Measurements from ENCODE around the gene AKT1S1.

AKT1S1 gene

GRCh38 chr19:49851456-49852259, 25.5 kb downstream of the AKT1S1 start:
- H3K36me3 Mint-ChIP-seq (ENCODE audit: low read depth), result peaks cover 11% of the 10 kb centered on the region
- H3K9me3 Mint-ChIP-seq, result peaks cover 8% of the 10 kb centered on the region
- no peak for DNase-seq (ENCODE audit: low spot score)
- H3K27me3 Mint-ChIP-seq (ENCODE audit: low read depth), result peaks cover 7% of the 10 kb centered on the region
- H3K4me3 Mint-ChIP-seq, result peak overlapping the region; percentile 85
- peaks cover 32% of the 10 kb centered on the region for H3K4me1 Mint-ChIP-seq (ENCODE audit: low read depth)
- peak overlapping the region; percentile 80 for H3K27ac Mint-ChIP-seq

DNA sequence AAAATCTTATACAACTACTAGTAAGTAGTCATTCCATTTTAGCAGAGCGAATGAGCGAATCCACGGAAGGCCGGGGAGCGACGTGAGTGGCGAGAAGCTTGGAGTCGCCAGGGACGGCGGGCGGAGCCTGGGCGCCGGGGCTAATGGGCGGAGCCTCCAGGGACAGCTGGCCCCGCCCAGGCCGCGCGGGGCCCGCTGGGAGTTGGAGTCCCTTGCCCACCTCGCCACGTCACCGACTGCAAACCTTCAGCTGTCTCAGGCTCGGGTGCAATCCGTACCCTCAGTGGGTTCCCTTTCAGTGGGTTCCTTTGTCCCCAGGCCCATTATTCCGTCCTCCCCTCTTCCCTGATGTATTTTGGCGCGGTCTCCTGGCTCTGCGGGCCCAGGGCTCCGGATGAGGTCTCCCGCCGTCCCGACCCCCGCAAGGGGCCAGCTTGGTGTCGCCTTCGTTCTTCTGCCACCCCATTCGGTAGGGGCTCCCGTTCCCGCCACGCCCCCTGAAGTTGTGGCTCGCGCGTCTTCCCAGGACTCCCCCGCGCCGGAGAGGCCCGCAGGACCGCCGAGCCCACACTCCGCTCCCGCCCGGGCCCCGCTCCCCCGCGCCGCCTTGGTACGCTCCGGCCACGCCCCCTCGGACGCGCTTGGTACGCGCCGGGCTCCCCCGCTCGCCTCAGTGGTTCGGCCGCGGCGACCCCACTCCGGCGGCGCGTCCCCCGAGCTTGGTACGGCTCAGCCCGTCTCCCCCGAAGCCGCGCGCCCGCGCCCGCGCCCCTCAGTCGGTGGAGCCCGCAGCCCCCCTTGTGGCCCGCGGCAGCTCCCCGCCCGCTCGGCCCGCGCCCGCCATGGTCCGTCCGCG, 26.4 kb downstream of the AKT1S1 start, which contains the start of gene PTOV1:
TSS of gene PTOV1 (plus strand) at position 673 of the 856 bp plus-strand sequence.
- peaks cover 8% of the 10 kb centered on the region for H3K36me3 Mint-ChIP-seq (ENCODE audit: low read depth)
- peaks cover 32% of the 10 kb centered on the region for H3K4me1 Mint-ChIP-seq (ENCODE audit: low read depth)
- peaks cover 7% of the 10 kb centered on the region for H3K27me3 Mint-ChIP-seq (ENCODE audit: low read depth)
- H3K27ac Mint-ChIP-seq, result peak within 1 kb of the TSS; percentile 97
- H3K4me3 Mint-ChIP-seq, result peak within 1 kb of the TSS; percentile 91
- H3K9me3 Mint-ChIP-seq, result peaks cover 8% of the 10 kb centered on the region
- peak; percentile 89 for DNase-seq (ENCODE audit: low spot score)

- no peak for DNase-seq (ENCODE audit: low spot score)
- Mint-ChIP-seq H3K4me1 (ENCODE audit: low read depth) (peaks cover 32% of the 10 kb centered on the region), H3K27me3 (ENCODE audit: low read depth) (peaks cover 7% of the 10 kb centered on the region), H3K4me3 (peak overlapping the region; percentile 91), H3K9me3 (peaks cover 8% of the 10 kb centered on the region), H3K27ac (peak overlapping the region; percentile 97), H3K36me3 (ENCODE audit: low read depth) (peaks cover 5% of the 10 kb centered on the region)
Measured at GRCh38 chr19:49850221-49850486, 27.0 kb downstream of the AKT1S1 start.

GRCh38 chr19:49849433-49850220, 27.5 kb downstream of the AKT1S1 start:
- peak overlapping the region; percentile 97 for H3K27ac Mint-ChIP-seq
- H3K4me3 Mint-ChIP-seq, result peak overlapping the region; percentile 91
- peaks cover 5% of the 10 kb centered on the region for H3K36me3 Mint-ChIP-seq (ENCODE audit: low read depth)
- H3K9me3 Mint-ChIP-seq, result peaks cover 8% of the 10 kb centered on the region
- peaks cover 32% of the 10 kb centered on the region for H3K4me1 Mint-ChIP-seq (ENCODE audit: low read depth)
- DNase-seq (ENCODE audit: low spot score), result no peak
- H3K27me3 Mint-ChIP-seq (ENCODE audit: low read depth), result peaks cover 7% of the 10 kb centered on the region

GRCh38 chr19:49848938-49849337, 28.2 kb downstream of the AKT1S1 start:
- Mint-ChIP-seq H3K27ac (peak overlapping the region; percentile 42), H3K9me3 (peaks cover 8% of the 10 kb centered on the region), H3K36me3 (ENCODE audit: low read depth) (peaks cover 5% of the 10 kb centered on the region), H3K4me1 (ENCODE audit: low read depth) (peaks cover 32% of the 10 kb centered on the region), H3K4me3 (peak overlapping the region; percentile 66), H3K27me3 (ENCODE audit: low read depth) (peaks cover 7% of the 10 kb centered on the region)
- DNase-seq (ENCODE audit: low spot score), result no peak

- DNase-seq (ENCODE audit: low spot score), result no peak
- Mint-ChIP-seq H3K4me1 (ENCODE audit: low read depth) (peaks cover 32% of the 10 kb centered on the region), H3K9me3 (peaks cover 8% of the 10 kb centered on the region), H3K4me3 (peak overlapping the region; percentile 54), H3K36me3 (ENCODE audit: low read depth) (peaks cover 5% of the 10 kb centered on the region), H3K27me3 (ENCODE audit: low read depth) (peaks cover 7% of the 10 kb centered on the region), H3K27ac (peak overlapping the region; percentile 26)
Measured at GRCh38 chr19:49847731-49848696, 29.1 kb downstream of the AKT1S1 start.

GRCh38 chr19:49846408-49846807, 30.7 kb downstream of the AKT1S1 start:
- peaks cover 23% of the 10 kb centered on the region for H3K4me1 Mint-ChIP-seq (ENCODE audit: low read depth)
- H3K36me3 Mint-ChIP-seq (ENCODE audit: low read depth), result peaks cover 5% of the 10 kb centered on the region
- DNase-seq (ENCODE audit: low spot score), result no peak
- H3K27ac Mint-ChIP-seq, result no peak overlapping the region
- no peak overlapping the region for H3K4me3 Mint-ChIP-seq
- H3K9me3 Mint-ChIP-seq, result peaks cover 8% of the 10 kb centered on the region
- H3K27me3 Mint-ChIP-seq (ENCODE audit: low read depth), result peaks cover 3% of the 10 kb centered on the region

DNA sequence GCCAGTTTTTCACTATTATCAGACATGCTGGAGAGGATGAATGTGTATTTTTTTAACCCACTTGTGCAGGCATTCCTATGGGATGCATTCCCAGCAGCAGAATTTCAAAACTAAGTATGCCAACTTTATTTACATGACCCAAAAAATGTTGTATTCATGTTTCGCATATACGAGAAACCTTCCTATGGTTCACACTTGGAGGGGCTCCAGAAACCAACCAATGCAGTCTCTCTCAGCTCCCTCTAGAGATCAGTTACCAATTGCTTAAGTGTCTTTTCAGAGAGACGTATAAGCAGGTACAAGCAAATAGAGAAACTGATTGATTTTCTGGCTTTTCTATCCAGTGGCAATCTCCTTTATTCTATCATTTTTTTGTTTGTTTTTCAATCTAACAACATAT, 31.7 kb downstream of the AKT1S1 start:
- H3K27ac Mint-ChIP-seq, result no peak overlapping the region
- peaks cover 23% of the 10 kb centered on the region for H3K4me1 Mint-ChIP-seq (ENCODE audit: low read depth)
- H3K36me3 Mint-ChIP-seq (ENCODE audit: low read depth), result peaks cover 5% of the 10 kb centered on the region
- no peak for DNase-seq (ENCODE audit: low spot score)
- peaks cover 3% of the 10 kb centered on the region for H3K27me3 Mint-ChIP-seq (ENCODE audit: low read depth)
- H3K9me3 Mint-ChIP-seq, result peaks cover 8% of the 10 kb centered on the region
- no peak overlapping the region for H3K4me3 Mint-ChIP-seq

GRCh38 chr19:49844138-49845095, 32.7 kb downstream of the AKT1S1 start:
- Mint-ChIP-seq H3K36me3 (ENCODE audit: low read depth) (peaks cover 4% of the 10 kb centered on the region), H3K27ac (no peak overlapping the region), H3K9me3 (peaks cover 4% of the 10 kb centered on the region), H3K4me3 (no peak overlapping the region), H3K27me3 (ENCODE audit: low read depth) (peaks cover 3% of the 10 kb centered on the region), H3K4me1 (ENCODE audit: low read depth) (peaks cover 16% of the 10 kb centered on the region)
- no peak for DNase-seq (ENCODE audit: low spot score)

- Mint-ChIP-seq H3K4me3 (no peak overlapping the region), H3K27ac (no peak overlapping the region), H3K9me3 (no peaks in the 10 kb centered on the region), H3K4me1 (ENCODE audit: low read depth) (peaks cover 6% of the 10 kb centered on the region), H3K27me3 (ENCODE audit: low read depth) (peaks cover 3% of the 10 kb centered on the region), H3K36me3 (ENCODE audit: low read depth) (peaks cover 9% of the 10 kb centered on the region)
- DNase-seq (ENCODE audit: low spot score), result no peak
Measured at GRCh38 chr19:49843265-49843664, 33.9 kb downstream of the AKT1S1 start.

DNA sequence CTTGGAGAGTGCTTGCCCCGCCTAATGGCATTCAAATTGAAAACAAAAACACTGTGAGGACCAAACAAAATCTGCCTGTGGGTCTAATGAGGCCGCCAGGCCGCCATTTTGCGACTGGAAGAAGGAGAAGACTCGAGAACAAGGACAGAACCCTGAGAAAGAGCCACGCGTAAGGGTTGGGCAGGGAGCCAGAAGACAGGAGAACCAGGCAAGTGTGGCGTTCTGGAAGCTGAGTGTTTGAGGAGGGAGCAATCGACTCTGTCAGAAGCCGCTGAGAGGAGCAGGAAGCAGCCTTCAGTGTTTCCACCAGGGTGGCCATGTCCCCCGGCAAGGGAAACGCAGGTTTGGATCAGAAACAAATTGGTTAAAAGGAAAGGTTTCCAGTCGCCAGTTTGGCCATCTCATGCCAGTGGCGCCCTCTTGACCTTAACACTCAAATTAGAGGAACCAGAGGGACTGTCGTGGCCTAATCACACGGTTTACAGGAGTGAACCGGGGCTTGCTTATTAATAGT, 36.4 kb downstream of the AKT1S1 start:
- H3K36me3 Mint-ChIP-seq (ENCODE audit: low read depth), result peaks cover 17% of the 10 kb centered on the region
- no peaks in the 10 kb centered on the region for H3K27me3 Mint-ChIP-seq (ENCODE audit: low read depth)
- H3K4me1 Mint-ChIP-seq (ENCODE audit: low read depth), result no peaks in the 10 kb centered on the region
- no peaks in the 10 kb centered on the region for H3K9me3 Mint-ChIP-seq
- DNase-seq (ENCODE audit: low spot score), result no peak
- H3K27ac Mint-ChIP-seq, result no peak overlapping the region
- H3K4me3 Mint-ChIP-seq, result no peak overlapping the region

GRCh38 chr19:49840321-49840720, 36.8 kb downstream of the AKT1S1 start:
- no peak overlapping the region for H3K27ac Mint-ChIP-seq
- no peak overlapping the region for H3K4me3 Mint-ChIP-seq
- H3K9me3 Mint-ChIP-seq, result no peaks in the 10 kb centered on the region
- H3K4me1 Mint-ChIP-seq (ENCODE audit: low read depth), result no peaks in the 10 kb centered on the region
- peaks cover 17% of the 10 kb centered on the region for H3K36me3 Mint-ChIP-seq (ENCODE audit: low read depth)
- no peaks in the 10 kb centered on the region for H3K27me3 Mint-ChIP-seq (ENCODE audit: low read depth)
- DNase-seq (ENCODE audit: low spot score), result no peak

Data from T-helper 2 cell treated with Interferon-gamma antibody and Interleukin-4, amounts not matched to agents 5 μg/mL and 100 μg/mL, for 36 hours (primary cell).